ENCODE results near the gene GRXCR1.

Gene GRXCR1

GRCh38 chr4:42892413-42892812, at the start of gene GRXCR1:
Gene GRXCR1, plus strand, starts transcription at chr4:42892713. Its CDS starts 554 bp downstream, at chr4:42893267.
- no peak for DNase-seq (ENCODE audit: low spot score)

GRCh38 chr4:42843694-42844093, 48.8 kb upstream of the GRXCR1 start:
- DNase-seq (ENCODE audit: low spot score), result no peak

- DNase-seq (ENCODE audit: low spot score), result no peak
These were observed 48.0 kb upstream of the GRXCR1 start for GRCh38 chr4:42844422-42845070.

GRCh38 chr4:42845586-42845985, 46.9 kb upstream of the GRXCR1 start:
- no peak for DNase-seq (ENCODE audit: low spot score)

GRCh38 chr4:42855779-42856178, 36.7 kb upstream of the GRXCR1 start:
- no peak for DNase-seq (ENCODE audit: low spot score)

DNA sequence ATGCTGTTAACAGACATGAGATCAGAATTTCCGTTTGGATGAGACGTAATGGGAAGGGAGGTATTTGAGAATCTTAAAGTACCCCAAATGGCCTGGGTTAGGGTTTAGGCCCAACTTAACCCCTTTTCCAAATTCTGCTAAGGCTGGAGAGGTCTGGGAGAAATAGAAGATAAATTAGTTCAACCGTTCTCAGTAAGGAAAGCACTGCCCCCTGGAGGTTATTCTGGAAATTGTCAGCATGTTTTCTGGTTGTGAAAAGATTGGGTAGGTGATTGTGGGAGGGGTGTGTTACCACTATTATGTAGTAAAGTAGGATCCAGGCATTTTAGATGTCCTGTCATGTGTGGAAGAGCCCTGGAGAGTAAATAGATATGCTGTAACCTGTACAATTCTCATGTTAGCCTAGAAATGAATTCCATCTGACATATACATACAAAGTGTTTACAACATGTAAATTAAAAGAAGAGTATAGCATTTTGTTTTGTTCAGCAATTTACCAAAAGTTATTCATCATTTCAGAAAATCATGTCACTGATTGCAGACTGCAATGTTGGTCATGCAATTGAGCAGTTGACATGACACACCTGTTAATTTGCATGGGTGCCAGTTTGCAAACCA, 26.8 kb upstream of the GRXCR1 start:
- peak; percentile 55 for DNase-seq (ENCODE audit: low spot score)

DNA sequence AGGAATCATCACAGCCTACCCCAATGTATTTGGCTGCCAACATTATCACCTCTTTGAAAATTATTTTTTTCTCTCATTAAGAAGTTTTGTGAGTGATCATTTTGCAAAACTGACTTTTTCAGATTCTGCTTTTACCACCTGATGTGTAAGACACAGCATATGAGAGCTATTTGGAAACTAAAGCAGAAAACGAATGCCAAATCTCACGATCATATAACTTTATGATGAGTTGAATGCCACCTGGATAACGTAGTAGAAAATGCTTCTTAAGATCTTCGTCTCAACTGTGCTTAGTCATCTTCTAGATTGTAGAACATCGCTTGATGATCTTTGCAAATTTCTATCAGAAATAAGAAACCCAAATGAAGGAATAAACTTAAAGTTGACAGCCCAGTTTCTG, 21.3 kb upstream of the GRXCR1 start:
- DNase-seq (ENCODE audit: low spot score), result no peak

DNA sequence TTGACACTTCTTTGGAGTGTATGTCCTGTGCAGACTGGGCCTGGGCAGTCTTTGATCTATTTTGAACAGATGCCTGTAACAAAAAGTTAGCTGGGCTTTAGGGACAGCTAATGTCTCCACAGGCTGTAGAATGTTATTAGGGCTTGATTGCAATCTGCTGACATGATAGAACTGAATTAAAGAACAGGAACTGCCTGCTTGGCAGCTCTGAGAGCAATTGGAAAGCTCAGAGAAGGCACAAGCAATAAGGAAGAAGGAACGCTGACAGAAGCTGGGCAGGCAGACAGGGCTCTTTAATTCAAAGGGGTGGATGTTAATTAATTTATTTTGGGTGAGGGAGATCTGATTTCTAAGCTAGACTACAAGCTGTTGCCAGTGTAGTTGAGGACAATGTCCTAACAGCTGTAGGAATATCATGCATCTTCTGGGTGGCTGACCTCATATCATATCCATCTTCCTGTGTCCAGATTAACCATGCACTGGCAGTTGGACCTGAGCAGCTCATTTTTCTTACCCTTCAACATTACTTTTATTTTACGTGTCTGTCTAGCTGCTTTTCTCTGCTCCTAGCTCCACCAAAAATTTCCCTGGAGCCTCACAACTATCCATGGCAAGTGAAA, 20.7 kb upstream of the GRXCR1 start:
- no peak for DNase-seq (ENCODE audit: low spot score)

- DNase-seq (ENCODE audit: low spot score), result no peak
These were observed 13.7 kb upstream of the GRXCR1 start for GRCh38 chr4:42878863-42879262.

- no peak for DNase-seq (ENCODE audit: low spot score)
These were observed 11.3 kb upstream of the GRXCR1 start for GRCh38 chr4:42881253-42881652.

DNA sequence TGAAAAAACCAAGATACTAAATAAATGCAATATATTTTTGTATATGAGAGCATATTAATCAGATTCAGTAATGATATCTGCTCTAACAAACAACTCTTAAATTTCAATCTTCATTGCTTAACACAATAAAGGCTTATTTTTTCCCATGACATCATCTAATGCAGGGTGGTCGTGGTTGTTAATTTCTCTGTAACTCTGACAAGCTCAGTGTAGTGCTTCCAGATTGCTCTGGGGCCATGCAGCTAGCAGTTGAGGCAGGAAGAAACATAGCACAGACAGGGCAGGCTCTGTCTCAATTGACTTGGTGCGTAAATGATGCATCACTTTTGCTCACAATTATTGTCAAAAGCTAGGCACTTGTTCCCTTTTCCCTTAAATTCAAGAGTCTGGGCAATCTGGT, 869 bp upstream of the GRXCR1 start:
- DNase-seq (ENCODE audit: low spot score), result no peak

GRCh38 chr4:42895452-42895851, 2.9 kb downstream of the GRXCR1 start:
- no peak for DNase-seq (ENCODE audit: low spot score)

DNA sequence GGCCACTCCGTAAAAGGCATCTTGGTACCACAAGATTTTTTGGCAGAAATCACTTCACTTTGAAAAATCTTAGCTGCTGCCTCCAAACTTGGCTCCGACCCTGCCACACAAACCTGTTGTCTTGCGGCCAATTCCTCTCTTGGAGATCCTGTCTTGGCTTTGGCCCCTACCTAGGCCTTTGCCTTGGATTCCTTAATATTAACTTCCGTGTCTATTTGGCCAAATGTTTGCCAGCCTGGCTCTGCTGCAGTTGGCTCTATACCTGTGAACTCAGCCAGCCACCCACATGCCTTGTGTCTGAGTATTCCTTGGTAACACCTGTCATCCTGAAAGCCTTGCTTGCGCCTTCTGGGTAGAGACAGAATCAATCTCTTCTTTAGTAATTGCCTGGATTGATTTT, 12.5 kb downstream of the GRXCR1 start:
- no peak for DNase-seq (ENCODE audit: low spot score)

DNA sequence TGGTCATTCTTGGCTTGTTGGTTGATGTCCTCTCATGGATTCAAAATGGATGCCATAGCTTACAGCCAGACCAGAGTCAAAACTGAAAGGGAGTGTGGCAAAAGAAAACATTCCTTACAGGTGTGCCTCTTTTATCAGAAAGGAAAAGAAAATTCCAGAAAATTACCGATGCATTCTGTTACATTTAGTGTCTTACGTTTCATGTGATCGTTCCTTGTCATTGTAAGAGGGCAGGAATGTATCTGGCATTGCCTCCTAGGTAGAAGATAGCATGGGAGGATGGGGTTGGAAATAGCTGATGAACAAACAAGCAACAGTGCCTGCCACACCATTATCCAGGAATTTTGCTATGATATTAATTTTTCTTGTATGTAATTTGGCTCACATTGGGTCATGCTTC, 13.1 kb downstream of the GRXCR1 start:
- DNase-seq (ENCODE audit: low spot score), result no peak

DNA sequence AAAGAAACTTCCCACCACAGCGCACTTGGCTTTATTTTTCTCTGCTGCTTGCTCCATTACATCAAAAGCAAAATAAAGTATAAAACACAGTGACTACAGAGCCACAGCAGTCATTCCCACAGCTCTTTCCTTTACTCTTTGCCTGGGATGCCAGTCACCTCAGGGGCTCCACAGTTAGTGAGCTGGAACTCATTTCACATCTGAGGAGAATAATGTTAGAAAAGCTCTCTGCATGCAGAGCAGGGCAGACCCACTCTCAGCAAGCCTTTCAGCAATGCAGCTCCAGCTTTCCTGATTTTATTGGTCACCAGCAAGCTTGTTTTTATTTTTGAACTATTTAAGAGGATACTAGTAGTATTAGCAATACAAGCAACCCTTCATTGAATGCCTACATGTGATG, 13.8 kb downstream of the GRXCR1 start:
- no peak for DNase-seq (ENCODE audit: low spot score)

GRCh38 chr4:42906891-42907759, 14.6 kb downstream of the GRXCR1 start:
- DNase-seq (ENCODE audit: low spot score), result no peak

GRCh38 chr4:42910459-42910858, 17.9 kb downstream of the GRXCR1 start:
- no peak for DNase-seq (ENCODE audit: low spot score)

DNA sequence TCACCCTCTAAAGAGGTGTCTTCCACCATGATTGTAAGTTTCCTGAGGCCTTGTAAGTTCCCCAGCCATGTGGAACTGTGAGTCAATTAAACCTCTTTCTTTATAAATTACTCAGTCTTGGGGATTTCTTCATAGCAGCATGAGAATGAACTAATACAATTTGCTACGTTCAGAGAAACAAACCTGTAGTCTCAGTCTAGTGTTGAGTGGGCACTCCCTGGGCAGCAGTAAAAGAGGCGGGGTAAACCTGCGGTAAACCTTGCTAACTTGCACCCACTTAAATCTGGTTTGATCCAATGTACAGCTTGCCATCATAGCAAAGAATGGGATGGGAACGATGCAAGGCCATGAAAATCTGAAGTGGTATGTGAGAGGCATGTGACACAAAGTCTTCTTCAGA, 22.4 kb downstream of the GRXCR1 start:
- no peak for DNase-seq (ENCODE audit: low spot score)

- no peak for DNase-seq (ENCODE audit: low spot score)
These were observed 23.0 kb downstream of the GRXCR1 start for GRCh38 chr4:42915484-42915883.

DNA sequence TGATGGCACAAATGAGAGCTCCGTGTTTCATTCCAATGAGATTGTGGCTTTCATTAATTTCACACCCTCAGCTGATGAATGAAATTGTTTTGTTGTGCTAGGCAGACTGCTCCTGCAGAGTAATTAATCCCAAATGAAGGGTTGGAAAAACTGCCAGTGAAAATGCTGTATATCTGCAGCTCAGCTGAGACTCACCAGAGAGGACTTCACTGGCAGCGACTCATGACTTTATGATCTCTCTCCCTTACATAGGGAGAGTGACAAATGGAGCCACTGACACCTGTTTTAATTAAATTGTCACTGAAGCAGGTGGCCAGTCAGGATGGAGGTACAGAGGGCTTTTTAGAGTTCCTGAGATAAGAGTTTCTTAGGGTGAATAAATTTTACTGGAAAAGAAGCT, 24.8 kb downstream of the GRXCR1 start:
- DNase-seq (ENCODE audit: low spot score), result no peak

- no peak for DNase-seq (ENCODE audit: low spot score)
These were observed 30.9 kb downstream of the GRXCR1 start for GRCh38 chr4:42923431-42923830.

DNA sequence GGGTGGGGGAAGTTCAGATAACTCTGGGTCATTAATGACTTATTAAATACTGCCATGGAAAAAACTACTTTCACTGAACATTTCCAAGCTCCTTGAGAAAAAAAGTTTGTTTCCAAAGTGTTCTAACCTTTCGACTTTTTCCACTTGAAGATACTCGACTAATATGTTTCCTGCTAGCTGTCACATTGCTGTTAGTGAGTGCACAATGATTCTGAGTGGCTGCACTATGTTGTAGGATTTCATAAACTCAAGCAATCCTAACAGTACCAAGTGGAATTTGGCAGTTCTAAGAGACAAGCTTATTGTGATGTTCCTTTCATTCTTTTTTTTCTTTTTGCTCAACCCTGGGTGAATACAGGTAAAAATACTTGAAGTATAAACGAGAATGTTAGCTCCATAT, 33.4 kb downstream of the GRXCR1 start:
- no peak for DNase-seq (ENCODE audit: low spot score)

DNA sequence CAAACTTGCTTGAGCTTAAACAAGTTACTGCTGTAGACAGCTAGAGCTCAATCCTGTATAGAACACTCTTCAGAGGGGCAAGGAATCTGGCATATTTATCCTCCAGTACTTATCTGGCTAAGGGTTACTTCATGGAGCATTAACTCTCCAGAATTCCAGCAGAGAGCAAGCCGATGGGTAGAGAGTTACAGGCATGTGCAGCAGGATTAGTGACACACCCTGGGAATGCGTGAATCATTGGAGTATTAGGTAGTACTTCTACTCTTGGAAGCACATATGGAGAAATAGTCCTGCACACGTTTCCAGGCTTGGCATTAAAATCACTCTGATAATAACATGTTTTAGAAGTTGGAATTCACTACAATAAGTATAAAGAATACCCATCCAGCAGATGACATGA, 35.4 kb downstream of the GRXCR1 start:
- no peak for DNase-seq (ENCODE audit: low spot score)
